ENCODE results near the gene VSIG8.

DNA sequence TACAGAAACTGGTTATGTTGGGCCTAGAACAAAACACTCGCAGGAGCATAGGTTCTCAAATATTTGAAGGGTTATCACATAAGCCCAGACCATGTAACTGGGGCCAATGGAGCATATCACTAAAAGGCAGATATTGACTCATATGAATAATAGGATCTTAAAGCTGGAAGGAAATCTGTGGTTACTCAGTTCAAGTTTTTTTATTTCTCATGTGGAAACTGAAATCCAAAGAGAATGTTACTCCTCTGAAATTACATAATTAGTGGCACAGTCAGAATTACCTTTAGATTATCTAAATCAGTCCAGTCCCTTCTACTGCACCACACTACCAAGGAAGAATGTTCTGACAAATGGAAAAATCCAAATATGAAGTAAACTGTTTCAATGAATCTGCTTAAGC is 23.7 kb downstream of the VSIG8 start:
- no peak for TF ChIP-seq POLR2A (IDR thresholded peaks at IDR 0.05)
- no peak for TF ChIP-seq CTCF (IDR thresholded peaks at IDR 0.05)
